Measurements from ENCODE around the gene CACNA1G.

CACNA1G gene

GRCh38 chr17:50588391-50589049 lies 28.0 kb downstream of the CACNA1G start:
- TF ChIP-seq, protein P1, sequence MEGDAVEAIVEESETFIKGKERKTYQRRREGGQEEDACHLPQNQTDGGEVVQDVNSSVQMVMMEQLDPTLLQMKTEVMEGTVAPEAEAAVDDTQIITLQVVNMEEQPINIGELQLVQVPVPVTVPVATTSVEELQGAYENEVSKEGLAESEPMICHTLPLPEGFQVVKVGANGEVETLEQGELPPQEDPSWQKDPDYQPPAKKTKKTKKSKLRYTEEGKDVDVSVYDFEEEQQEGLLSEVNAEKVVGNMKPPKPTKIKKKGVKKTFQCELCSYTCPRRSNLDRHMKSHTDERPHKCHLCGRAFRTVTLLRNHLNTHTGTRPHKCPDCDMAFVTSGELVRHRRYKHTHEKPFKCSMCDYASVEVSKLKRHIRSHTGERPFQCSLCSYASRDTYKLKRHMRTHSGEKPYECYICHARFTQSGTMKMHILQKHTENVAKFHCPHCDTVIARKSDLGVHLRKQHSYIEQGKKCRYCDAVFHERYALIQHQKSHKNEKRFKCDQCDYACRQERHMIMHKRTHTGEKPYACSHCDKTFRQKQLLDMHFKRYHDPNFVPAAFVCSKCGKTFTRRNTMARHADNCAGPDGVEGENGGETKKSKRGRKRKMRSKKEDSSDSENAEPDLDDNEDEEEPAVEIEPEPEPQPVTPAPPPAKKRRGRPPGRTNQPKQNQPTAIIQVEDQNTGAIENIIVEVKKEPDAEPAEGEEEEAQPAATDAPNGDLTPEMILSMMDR (IDR thresholded peaks at IDR 0.05; ENCODE audit: low read depth, low read length): no peak
- in situ Hi-C loops (cut with HindIII; ENCODE audit: low sequenced_read_pairs): no loop called here
- no peak for DNase-seq (ENCODE audit: low read depth, low spot score)
- H3K4me3 ChIP-seq (ENCODE audit: low read depth, low read length): no peak overlapping the region

- in situ Hi-C loops (cut with HindIII; ENCODE audit: low sequenced_read_pairs): no loop called here
- DNase-seq (ENCODE audit: low read depth, low spot score): peak; percentile 24
- TF ChIP-seq, protein P1 (IDR thresholded peaks at IDR 0.05; ENCODE audit: low read depth, low read length): no peak
- no peak overlapping the region for H3K4me3 ChIP-seq (ENCODE audit: low read depth, low read length)
Observed at GRCh38 chr17:50589095-50589705, 28.7 kb downstream of the CACNA1G start.

GRCh38 chr17:50590946-50591737 lies 30.6 kb downstream of the CACNA1G start:
- TF ChIP-seq, protein P1 (IDR thresholded peaks at IDR 0.05; ENCODE audit: low read depth, low read length): no peak
- no peak overlapping the region for H3K4me3 ChIP-seq (ENCODE audit: low read depth, low read length)
- in situ Hi-C loops (cut with HindIII; ENCODE audit: low sequenced_read_pairs): no loop called here
- no peak for DNase-seq (ENCODE audit: low read depth, low spot score)

- H3K4me3 ChIP-seq (ENCODE audit: low read depth, low read length): no peak overlapping the region
- TF ChIP-seq, protein P1 (IDR thresholded peaks at IDR 0.05; ENCODE audit: low read depth, low read length): no peak
- in situ Hi-C loops (cut with HindIII; ENCODE audit: low sequenced_read_pairs): no loop called here
- no peak for DNase-seq (ENCODE audit: low read depth, low spot score)
Observed at GRCh38 chr17:50593321-50593720, 32.8 kb downstream of the CACNA1G start.

DNA sequence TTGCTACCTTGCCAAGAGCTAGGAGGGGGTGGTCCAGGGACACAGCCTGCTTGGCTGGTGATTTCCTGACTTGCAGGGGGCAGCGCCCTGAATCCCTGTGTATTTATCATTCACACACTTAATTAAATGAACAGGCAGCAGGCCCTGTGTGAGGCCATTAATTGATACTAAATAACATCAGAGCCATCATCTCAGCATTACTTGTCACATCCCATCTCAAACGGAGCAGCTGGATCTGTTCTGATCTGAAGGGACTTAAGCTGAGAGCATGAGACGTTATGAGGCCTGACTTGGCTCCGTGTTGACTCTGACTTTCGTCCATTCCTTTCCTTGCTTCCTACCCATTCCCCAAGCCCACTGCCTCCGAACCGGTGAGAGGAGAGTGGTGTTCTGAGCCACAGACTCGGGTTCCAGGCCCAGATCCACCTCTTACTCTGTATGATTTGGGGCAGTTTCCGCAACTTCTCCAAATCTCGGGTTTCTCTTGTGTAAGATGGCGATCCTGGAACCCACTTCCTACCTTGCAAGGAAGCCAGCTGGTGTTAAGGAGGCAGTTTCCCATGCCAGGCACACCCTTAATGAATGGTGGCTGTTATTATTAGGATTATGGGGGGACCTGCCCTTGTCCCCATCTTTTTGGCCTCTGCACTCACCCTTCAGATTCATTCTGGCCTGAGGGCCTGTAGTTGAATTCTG lies 33.8 kb downstream of the CACNA1G start:
- TF ChIP-seq, protein P1 (IDR thresholded peaks at IDR 0.05; ENCODE audit: low read depth, low read length): no peak
- no peak overlapping the region for H3K4me3 ChIP-seq (ENCODE audit: low read depth, low read length)
- no peak for DNase-seq (ENCODE audit: low read depth, low spot score)
- in situ Hi-C loops (cut with HindIII; ENCODE audit: low sequenced_read_pairs): no loop called here

GRCh38 chr17:50594892-50595291 lies 34.4 kb downstream of the CACNA1G start:
- H3K4me3 ChIP-seq (ENCODE audit: low read depth, low read length): no peak overlapping the region
- in situ Hi-C loops (cut with HindIII; ENCODE audit: low sequenced_read_pairs): no loop called here
- TF ChIP-seq, protein P1 (IDR thresholded peaks at IDR 0.05; ENCODE audit: low read depth, low read length): no peak
- DNase-seq (ENCODE audit: low read depth, low spot score): no peak

Data from astrocyte of the spinal cord (primary cell).